ENCODE results near the gene DERA.
"Not testable (repeated sequence)": the region's sequence is repeated elsewhere in the genome, so short reads cannot be mapped to it uniquely, and the experiment has no call there.

The DERA gene

GRCh38 chr12:15956010-15956409, 44.9 kb downstream of the DERA start:
- no peaks in the 10 kb centered on the region for H3K4me1 ChIP-seq (ENCODE audit: insufficient read depth, low read length)
- no peak overlapping the region for H3K4me3 ChIP-seq (ENCODE audit: low read length)
- no peaks in the 10 kb centered on the region for H3K36me3 ChIP-seq (ENCODE audit: insufficient read depth, low read length)
- H2AFZ ChIP-seq (ENCODE audit: low read depth, low read length), result no peak overlapping the region
- no peaks in the 10 kb centered on the region for H3K27me3 ChIP-seq (ENCODE audit: insufficient read depth, low read length)
- H3K9me3 ChIP-seq (ENCODE audit: low read length), result no peaks in the 10 kb centered on the region

- H2AFZ ChIP-seq (ENCODE audit: low read depth, low read length), result no peak overlapping the region
- no peaks in the 10 kb centered on the region for H3K9me3 ChIP-seq (ENCODE audit: low read length)
- H3K4me1 ChIP-seq (ENCODE audit: insufficient read depth, low read length), result no peaks in the 10 kb centered on the region
- no peaks in the 10 kb centered on the region for H3K36me3 ChIP-seq (ENCODE audit: insufficient read depth, low read length)
- H3K27me3 ChIP-seq (ENCODE audit: insufficient read depth, low read length), result no peaks in the 10 kb centered on the region
- no peak overlapping the region for H3K4me3 ChIP-seq (ENCODE audit: low read length)
These were observed 45.5 kb downstream of the DERA start for GRCh38 chr12:15956413-15957185.

- H3K4me1 ChIP-seq (ENCODE audit: insufficient read depth, low read length), result no peaks in the 10 kb centered on the region
- H3K4me3 ChIP-seq (ENCODE audit: low read length), result no peak overlapping the region
- H3K36me3 ChIP-seq (ENCODE audit: insufficient read depth, low read length), result peaks cover 24% of the 10 kb centered on the region
- no peak overlapping the region for H2AFZ ChIP-seq (ENCODE audit: low read depth, low read length)
- no peaks in the 10 kb centered on the region for H3K27me3 ChIP-seq (ENCODE audit: insufficient read depth, low read length)
- H3K9me3 ChIP-seq (ENCODE audit: low read length), result no peaks in the 10 kb centered on the region
These were observed 51.6 kb downstream of the DERA start for GRCh38 chr12:15962760-15963159.

- Histone ChIP-seq H2AFZ (ENCODE audit: low read depth, low read length) (no peak overlapping the region), H3K9me3 (ENCODE audit: low read length) (no peaks in the 10 kb centered on the region), H3K36me3 (ENCODE audit: insufficient read depth, low read length) (peaks cover 25% of the 10 kb centered on the region), H3K27me3 (ENCODE audit: insufficient read depth, low read length) (no peaks in the 10 kb centered on the region), H3K4me3 (ENCODE audit: low read length) (no peak overlapping the region), H3K4me1 (ENCODE audit: insufficient read depth, low read length) (no peaks in the 10 kb centered on the region)
These were observed 52.1 kb downstream of the DERA start for GRCh38 chr12:15963271-15963670.

GRCh38 chr12:15966426-15966825, 55.3 kb downstream of the DERA start:
- H3K9me3 ChIP-seq (ENCODE audit: low read length), result no peaks in the 10 kb centered on the region
- H3K4me3 ChIP-seq (ENCODE audit: low read length), result no peak overlapping the region
- H3K36me3 ChIP-seq (ENCODE audit: insufficient read depth, low read length), result peaks cover 32% of the 10 kb centered on the region
- H2AFZ ChIP-seq (ENCODE audit: low read depth, low read length), result no peak overlapping the region
- H3K27me3 ChIP-seq (ENCODE audit: insufficient read depth, low read length), result no peaks in the 10 kb centered on the region
- H3K4me1 ChIP-seq (ENCODE audit: insufficient read depth, low read length), result no peaks in the 10 kb centered on the region

- H3K4me1 ChIP-seq (ENCODE audit: insufficient read depth, low read length); H2AFZ ChIP-seq (ENCODE audit: low read depth, low read length); H3K27me3 ChIP-seq (ENCODE audit: insufficient read depth, low read length); H3K9me3 ChIP-seq (ENCODE audit: low read length); H3K4me3 ChIP-seq (ENCODE audit: low read length): not testable (repeated sequence)
- H3K36me3 ChIP-seq (ENCODE audit: insufficient read depth, low read length), result peaks cover 30% of the 10 kb centered on the region
These were observed 55.9 kb downstream of the DERA start for GRCh38 chr12:15967053-15967452.

- no peak overlapping the region for H3K4me3 ChIP-seq (ENCODE audit: low read length)
- H3K4me1 ChIP-seq (ENCODE audit: insufficient read depth, low read length), result peaks cover 13% of the 10 kb centered on the region
- peaks cover 10% of the 10 kb centered on the region for H3K36me3 ChIP-seq (ENCODE audit: insufficient read depth, low read length)
These were observed 60.1 kb downstream of the DERA start for GRCh38 chr12:15971211-15971610.

GRCh38 chr12:15972894-15973293, 61.8 kb downstream of the DERA start:
- no peak overlapping the region for H2AFZ ChIP-seq (ENCODE audit: low read depth, low read length)
- peaks cover 14% of the 10 kb centered on the region for H3K36me3 ChIP-seq (ENCODE audit: insufficient read depth, low read length)
- no peaks in the 10 kb centered on the region for H3K27me3 ChIP-seq (ENCODE audit: insufficient read depth, low read length)
- peaks cover 13% of the 10 kb centered on the region for H3K4me1 ChIP-seq (ENCODE audit: insufficient read depth, low read length)
- H3K9me3 ChIP-seq (ENCODE audit: low read length), result no peaks in the 10 kb centered on the region
- H3K4me3 ChIP-seq (ENCODE audit: low read length), result no peak overlapping the region

More at GRCh38 chr12:15971211-15971610, 60.1 kb downstream of the DERA start:
- Histone ChIP-seq H3K27me3 (ENCODE audit: insufficient read depth, low read length) (no peaks in the 10 kb centered on the region), H3K9me3 (ENCODE audit: low read length) (no peaks in the 10 kb centered on the region), H2AFZ (ENCODE audit: low read depth, low read length) (no peak overlapping the region)

GRCh38 chr12:15977999-15978951, 67.1 kb downstream of the DERA start:
- Histone ChIP-seq H3K27me3 (ENCODE audit: insufficient read depth, low read length) (no peaks in the 10 kb centered on the region), H3K4me1 (ENCODE audit: insufficient read depth, low read length) (no peaks in the 10 kb centered on the region), H3K36me3 (ENCODE audit: insufficient read depth, low read length) (peaks cover 7% of the 10 kb centered on the region), H3K9me3 (ENCODE audit: low read length) (no peaks in the 10 kb centered on the region), H2AFZ (ENCODE audit: low read depth, low read length) (no peak overlapping the region), H3K4me3 (ENCODE audit: low read length) (no peak overlapping the region)

- Histone ChIP-seq H3K4me1 (ENCODE audit: insufficient read depth, low read length) (no peaks in the 10 kb centered on the region), H2AFZ (ENCODE audit: low read depth, low read length) (no peak overlapping the region), H3K9me3 (ENCODE audit: low read length) (no peaks in the 10 kb centered on the region), H3K4me3 (ENCODE audit: low read length) (no peak overlapping the region), H3K36me3 (ENCODE audit: insufficient read depth, low read length) (peaks cover 11% of the 10 kb centered on the region), H3K27me3 (ENCODE audit: insufficient read depth, low read length) (no peaks in the 10 kb centered on the region)
These were observed 68.3 kb downstream of the DERA start for GRCh38 chr12:15979096-15980092.

- no peak overlapping the region for H2AFZ ChIP-seq (ENCODE audit: low read depth, low read length)
- H3K4me1 ChIP-seq (ENCODE audit: insufficient read depth, low read length), result no peaks in the 10 kb centered on the region
- H3K9me3 ChIP-seq (ENCODE audit: low read length), result no peaks in the 10 kb centered on the region
- H3K27me3 ChIP-seq (ENCODE audit: insufficient read depth, low read length), result no peaks in the 10 kb centered on the region
- no peak overlapping the region for H3K4me3 ChIP-seq (ENCODE audit: low read length)
- H3K36me3 ChIP-seq (ENCODE audit: insufficient read depth, low read length), result peaks cover 7% of the 10 kb centered on the region
These were observed 70.9 kb downstream of the DERA start for GRCh38 chr12:15982071-15982470.

- no peaks in the 10 kb centered on the region for H3K9me3 ChIP-seq (ENCODE audit: low read length)
- H2AFZ ChIP-seq (ENCODE audit: low read depth, low read length), result no peak overlapping the region
- no peaks in the 10 kb centered on the region for H3K4me1 ChIP-seq (ENCODE audit: insufficient read depth, low read length)
- H3K4me3 ChIP-seq (ENCODE audit: low read length), result no peak overlapping the region
- no peaks in the 10 kb centered on the region for H3K27me3 ChIP-seq (ENCODE audit: insufficient read depth, low read length)
- peaks cover 7% of the 10 kb centered on the region for H3K36me3 ChIP-seq (ENCODE audit: insufficient read depth, low read length)
These were observed 71.3 kb downstream of the DERA start for GRCh38 chr12:15982471-15982870.

Data from neuron (in vitro differentiated cells).